Measurements from ENCODE around the gene ATRX. TPM values are rescaled to one million over a fixed set of nuclear protein-coding genes. Genes with fewer than 3 reads are reported as not detected.
"Not testable (repeated sequence)": the region's sequence is repeated elsewhere in the genome, so short reads cannot be mapped to it uniquely, and the experiment has no call there.

ATRX gene
- total and polyA plus RNA-seq, 2 donors (not counting 1 experiment from before 2014, with no cell fraction given): 19.3 to 173 TPM

DNA sequence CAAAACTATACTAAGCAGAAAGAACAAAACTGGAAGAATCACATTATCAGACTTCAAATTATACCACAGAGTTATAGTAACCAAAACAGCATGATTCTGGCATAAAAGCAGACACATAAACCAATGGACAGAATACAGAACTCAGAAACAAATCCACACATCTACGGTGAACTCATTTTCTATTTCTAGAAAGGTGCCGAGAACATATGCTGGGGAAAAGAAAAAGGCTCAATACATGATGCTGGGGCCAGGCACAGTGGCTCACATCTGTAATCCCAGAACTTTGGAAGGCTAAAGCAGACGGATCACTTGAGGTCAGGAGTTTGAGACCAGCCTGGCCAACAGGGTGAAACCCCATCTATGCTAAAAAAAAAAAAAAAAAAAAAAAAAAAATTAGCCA, 52.7 kb downstream of the ATRX start:
- H4K20me1 ChIP-seq (ENCODE audit: control insufficient read depth, insufficient read depth, low read length, poor library complexity, severe bottlenecking): peaks cover 7% of the 10 kb centered on the region
- WGBS (ENCODE audit: insufficient coverage): no CpG with 5 or more reads among the region's 3 CpGs
- ATAC-seq (ENCODE audit: low read depth) (no peak), DNase-seq (no peak)
- Mint-ChIP-seq H3K27ac (no peak overlapping the region), H3K4me3 (peak overlapping the region; percentile 3), H3K27me3 (no peaks in the 10 kb centered on the region), H3K9me3 (ENCODE audit: insufficient read depth) (peaks cover 3% of the 10 kb centered on the region), H3K4me1 (peaks cover 32% of the 10 kb centered on the region)
- POLR2A ChIA-PET: no interaction called here
- no peak overlapping the region for H3K27ac ChIP-seq (ENCODE audit: low read length in 2 of 2)
- no peak overlapping the region for H3K4me2 ChIP-seq (replicated peaks; ENCODE audit: low read depth, low read length, poor library complexity, severe bottlenecking)
- H2AFZ ChIP-seq (ENCODE audit: insufficient read depth, low read depth, low read length, poor library complexity, severe bottlenecking): no peak overlapping the region
- H3K4me1 ChIP-seq (ENCODE audit: control insufficient read depth in 2 of 2, insufficient read depth in 2 of 2, low read length in 2 of 2): peaks cover 0 to 3% of the 10 kb centered on the region in 2 donors
- peaks cover 67% of the 10 kb centered on the region for H3K79me2 ChIP-seq (ENCODE audit: control insufficient read depth, insufficient read depth, low read length)
- H3K9ac ChIP-seq (ENCODE audit: low read length): no peak overlapping the region
- CTCF ChIA-PET: no interaction called here
- no peak for TF ChIP-seq EZH2 (IDR thresholded peaks at IDR 0.05; ENCODE audit: borderline replicate concordance, insufficient read depth, low read depth, low read length, poor library complexity, severe bottlenecking)
- TF ChIP-seq, protein P1, sequence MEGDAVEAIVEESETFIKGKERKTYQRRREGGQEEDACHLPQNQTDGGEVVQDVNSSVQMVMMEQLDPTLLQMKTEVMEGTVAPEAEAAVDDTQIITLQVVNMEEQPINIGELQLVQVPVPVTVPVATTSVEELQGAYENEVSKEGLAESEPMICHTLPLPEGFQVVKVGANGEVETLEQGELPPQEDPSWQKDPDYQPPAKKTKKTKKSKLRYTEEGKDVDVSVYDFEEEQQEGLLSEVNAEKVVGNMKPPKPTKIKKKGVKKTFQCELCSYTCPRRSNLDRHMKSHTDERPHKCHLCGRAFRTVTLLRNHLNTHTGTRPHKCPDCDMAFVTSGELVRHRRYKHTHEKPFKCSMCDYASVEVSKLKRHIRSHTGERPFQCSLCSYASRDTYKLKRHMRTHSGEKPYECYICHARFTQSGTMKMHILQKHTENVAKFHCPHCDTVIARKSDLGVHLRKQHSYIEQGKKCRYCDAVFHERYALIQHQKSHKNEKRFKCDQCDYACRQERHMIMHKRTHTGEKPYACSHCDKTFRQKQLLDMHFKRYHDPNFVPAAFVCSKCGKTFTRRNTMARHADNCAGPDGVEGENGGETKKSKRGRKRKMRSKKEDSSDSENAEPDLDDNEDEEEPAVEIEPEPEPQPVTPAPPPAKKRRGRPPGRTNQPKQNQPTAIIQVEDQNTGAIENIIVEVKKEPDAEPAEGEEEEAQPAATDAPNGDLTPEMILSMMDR (IDR thresholded peaks at IDR 0.05): no peak
- no peaks in the 10 kb centered on the region for H3K27me3 ChIP-seq (replicated peaks in 1 of 4; ENCODE audit: control extremely low read depth in 1 of 4, control insufficient read depth in 3 of 4, insufficient read depth in 4 of 4, low read length in 3 of 4)
- intact Hi-C loops (cut with micrococcal nuclease): no loop called here
- no peaks in the 10 kb centered on the region for H3K36me3 ChIP-seq (replicated peaks in 1 of 2; ENCODE audit: control extremely low read depth in 1 of 2, control insufficient read depth in 1 of 2, extremely low read depth in 1 of 2, insufficient read depth in 2 of 2, low read length in 1 of 2)
- no peaks in the 10 kb centered on the region for H3K9me3 ChIP-seq (ENCODE audit: control extremely low read depth in 1 of 3, control insufficient read depth in 2 of 3, insufficient read depth in 1 of 3, low read length in 2 of 3)
- H3K4me3 ChIP-seq (ENCODE audit: control extremely low read depth in 1 of 5, extremely low read depth in 1 of 5, insufficient read depth in 1 of 5, low read depth in 2 of 5, low read length in 4 of 5): no peak overlapping the region

DNA sequence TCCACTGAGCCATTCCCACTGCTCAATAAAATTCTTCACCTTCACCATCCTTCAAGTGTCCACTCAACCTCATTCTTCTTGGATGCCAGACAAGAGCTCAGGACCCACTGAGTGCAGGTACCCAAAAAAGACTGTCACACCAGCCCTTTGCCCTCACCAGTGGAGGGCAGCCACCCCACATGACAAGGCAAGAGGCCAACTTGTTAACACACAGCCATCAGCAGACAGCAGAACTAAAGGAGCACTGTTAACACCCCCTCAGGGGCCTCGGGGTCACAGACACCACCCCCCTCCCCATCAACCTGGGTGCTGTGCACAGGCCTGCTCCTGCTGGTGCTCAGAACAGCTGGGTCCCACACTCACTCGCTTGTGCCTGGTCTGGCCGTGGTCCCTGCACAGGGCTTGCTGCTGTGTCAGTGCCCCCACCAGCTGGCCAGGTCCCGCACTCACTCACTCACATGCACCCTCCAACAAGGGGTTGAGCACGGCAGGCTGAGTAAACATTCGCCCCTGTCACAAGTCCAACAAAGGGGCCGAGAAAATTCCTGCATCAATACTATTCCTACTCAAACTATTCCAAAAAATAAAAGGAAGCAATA, 54.1 kb downstream of the ATRX start:
- 86% methylated on average over 3 of the region's 7 CpGs for WGBS (ENCODE audit: insufficient coverage)
- intact Hi-C loops (cut with micrococcal nuclease): no loop called here
- Histone ChIP-seq H3K4me1 (ENCODE audit: control insufficient read depth in 2 of 2, insufficient read depth in 2 of 2, low read length in 2 of 2) (peaks cover 0 to 3% of the 10 kb centered on the region in 2 donors), H3K27ac (ENCODE audit: low read length in 2 of 2) (no peak overlapping the region), H3K9me3 (ENCODE audit: control extremely low read depth in 1 of 3, control insufficient read depth in 2 of 3, insufficient read depth in 1 of 3, low read length in 2 of 3) (no peaks in the 10 kb centered on the region), H3K79me2 (ENCODE audit: control insufficient read depth, insufficient read depth, low read length) (peaks cover 72% of the 10 kb centered on the region), H3K36me3 (replicated peaks in 1 of 2; ENCODE audit: control extremely low read depth in 1 of 2, control insufficient read depth in 1 of 2, extremely low read depth in 1 of 2, insufficient read depth in 2 of 2, low read length in 1 of 2) (no peaks in the 10 kb centered on the region), H3K4me2 (replicated peaks; ENCODE audit: low read depth, low read length, poor library complexity, severe bottlenecking) (no peak overlapping the region), H4K20me1 (ENCODE audit: control insufficient read depth, insufficient read depth, low read length, poor library complexity, severe bottlenecking) (peaks cover 7% of the 10 kb centered on the region), H3K9ac (ENCODE audit: low read length) (no peak overlapping the region), H3K4me3 (ENCODE audit: control extremely low read depth in 1 of 5, extremely low read depth in 1 of 5, insufficient read depth in 1 of 5, low read depth in 2 of 5, low read length in 4 of 5) (no peak overlapping the region), H3K27me3 (replicated peaks in 1 of 4; ENCODE audit: control extremely low read depth in 1 of 4, control insufficient read depth in 3 of 4, insufficient read depth in 4 of 4, low read length in 3 of 4) (no peaks in the 10 kb centered on the region), H2AFZ (ENCODE audit: insufficient read depth, low read depth, low read length, poor library complexity, severe bottlenecking) (no peak overlapping the region)
- peaks cover 3% of the 10 kb centered on the region for H3K9me3 Mint-ChIP-seq (ENCODE audit: insufficient read depth)
- CTCF ChIA-PET: no interaction called here
- peak overlapping the region; percentile 26 for H3K4me3 Mint-ChIP-seq
- DNase-seq (no peak), ATAC-seq (ENCODE audit: low read depth) (no peak)
- no peaks in the 10 kb centered on the region for H3K27me3 Mint-ChIP-seq
- no peak overlapping the region for H3K27ac Mint-ChIP-seq
- H3K4me1 Mint-ChIP-seq: peaks cover 33% of the 10 kb centered on the region
- POLR2A ChIA-PET: no interaction called here
- no peak for TF ChIP-seq EZH2 (IDR thresholded peaks at IDR 0.05; ENCODE audit: borderline replicate concordance, insufficient read depth, low read depth, low read length, poor library complexity, severe bottlenecking)
- TF ChIP-seq, protein P1 (IDR thresholded peaks at IDR 0.05): no peak

DNA sequence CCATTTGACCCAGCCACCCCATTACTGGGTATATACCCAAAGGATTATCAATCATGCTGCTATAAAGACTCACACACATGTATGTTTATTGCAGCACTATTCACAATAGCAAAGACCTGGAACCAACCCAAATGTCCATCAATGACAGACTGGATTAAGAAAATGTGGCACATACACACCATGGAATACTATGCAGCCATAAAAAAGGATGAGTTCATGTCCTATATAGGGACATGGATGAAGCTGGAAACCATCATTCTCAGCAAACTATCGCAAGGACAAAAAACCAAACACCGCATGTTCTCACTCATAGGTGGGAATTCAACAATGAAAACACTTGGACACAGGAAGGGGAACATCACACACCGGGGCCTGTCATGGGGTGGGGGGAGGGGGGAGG, 59.9 kb downstream of the ATRX start:
- H3K4me3 ChIP-seq (ENCODE audit: control extremely low read depth in 1 of 5, extremely low read depth in 1 of 5, insufficient read depth in 1 of 5, low read depth in 2 of 5, low read length in 4 of 5); DNase-seq; H3K27ac ChIP-seq (ENCODE audit: low read length in 2 of 2); H3K27me3 Mint-ChIP-seq; H3K4me2 ChIP-seq (replicated peaks; ENCODE audit: low read depth, low read length, poor library complexity, severe bottlenecking); H3K27ac Mint-ChIP-seq; H3K9me3 ChIP-seq (ENCODE audit: control extremely low read depth in 1 of 3, control insufficient read depth in 2 of 3, insufficient read depth in 1 of 3, low read length in 2 of 3); intact Hi-C loops (cut with micrococcal nuclease); H3K4me3 Mint-ChIP-seq; H3K9me3 Mint-ChIP-seq (ENCODE audit: insufficient read depth); H3K4me1 ChIP-seq (ENCODE audit: control insufficient read depth in 2 of 2, insufficient read depth in 2 of 2, low read length in 2 of 2); POLR2A ChIA-PET; H3K27me3 ChIP-seq (replicated peaks in 1 of 4; ENCODE audit: control extremely low read depth in 1 of 4, control insufficient read depth in 3 of 4, insufficient read depth in 4 of 4, low read length in 3 of 4); H3K36me3 ChIP-seq (replicated peaks in 1 of 2; ENCODE audit: control extremely low read depth in 1 of 2, control insufficient read depth in 1 of 2, extremely low read depth in 1 of 2, insufficient read depth in 2 of 2, low read length in 1 of 2); H2AFZ ChIP-seq (ENCODE audit: insufficient read depth, low read depth, low read length, poor library complexity, severe bottlenecking); CTCF ChIA-PET; ATAC-seq (ENCODE audit: low read depth); H4K20me1 ChIP-seq (ENCODE audit: control insufficient read depth, insufficient read depth, low read length, poor library complexity, severe bottlenecking); H3K9ac ChIP-seq (ENCODE audit: low read length): not testable (repeated sequence)
- peaks cover 58% of the 10 kb centered on the region for H3K79me2 ChIP-seq (ENCODE audit: control insufficient read depth, insufficient read depth, low read length)
- H3K4me1 Mint-ChIP-seq: peaks cover 37% of the 10 kb centered on the region
- WGBS (ENCODE audit: insufficient coverage): no CpG with 5 or more reads among the region's 3 CpGs

Data from B cell (primary cell).